ENCODE data around the gene DTX3L.

Gene DTX3L

DNA sequence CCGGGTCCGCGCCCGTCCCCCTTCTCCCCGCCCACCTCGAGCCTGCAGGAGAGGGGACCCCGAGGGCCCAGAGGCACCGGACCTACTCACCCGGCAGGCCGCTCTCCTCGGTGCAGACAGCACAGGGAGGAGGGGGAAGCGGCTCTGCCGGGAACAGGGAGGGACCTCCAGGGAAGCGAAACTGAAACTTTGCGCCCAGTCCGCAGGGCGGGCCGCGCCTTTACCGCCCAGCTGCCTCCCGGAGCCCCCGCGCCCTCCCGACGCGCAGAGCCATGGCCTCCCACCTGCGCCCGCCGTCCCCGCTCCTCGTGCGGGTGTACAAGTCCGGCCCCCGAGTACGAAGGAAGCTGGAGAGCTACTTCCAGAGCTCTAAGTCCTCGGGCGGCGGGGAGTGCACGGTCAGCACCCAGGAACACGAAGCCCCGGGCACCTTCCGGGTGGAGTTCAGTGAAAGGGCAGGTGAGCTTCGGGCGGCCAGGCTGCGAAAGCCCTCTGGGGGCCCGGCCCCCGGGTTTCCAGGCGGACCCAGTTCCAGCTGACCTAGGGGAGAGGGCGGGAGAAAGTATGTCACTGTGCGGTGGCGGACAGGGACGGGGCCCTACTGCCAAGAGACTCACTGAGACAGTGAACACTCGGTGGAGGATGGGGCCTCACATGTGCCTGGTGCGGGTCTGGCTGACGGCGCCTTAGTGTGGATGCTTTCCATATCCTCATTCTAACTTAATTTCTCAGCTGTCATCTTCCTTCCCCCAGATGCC, at the start of gene DTX3L, which contains the start of gene PARP9:
TSS of gene DTX3L (plus strand) at position 184 of the 758 bp plus-strand sequence. CDS start at position 273, 89 bp downstream.
TSS of gene PARP9 (minus strand) at position 146 of the 758 bp plus-strand sequence. CDS start 4,680 bp downstream, outside the sequence.
- peak; percentile 87 for DNase-seq

DNA sequence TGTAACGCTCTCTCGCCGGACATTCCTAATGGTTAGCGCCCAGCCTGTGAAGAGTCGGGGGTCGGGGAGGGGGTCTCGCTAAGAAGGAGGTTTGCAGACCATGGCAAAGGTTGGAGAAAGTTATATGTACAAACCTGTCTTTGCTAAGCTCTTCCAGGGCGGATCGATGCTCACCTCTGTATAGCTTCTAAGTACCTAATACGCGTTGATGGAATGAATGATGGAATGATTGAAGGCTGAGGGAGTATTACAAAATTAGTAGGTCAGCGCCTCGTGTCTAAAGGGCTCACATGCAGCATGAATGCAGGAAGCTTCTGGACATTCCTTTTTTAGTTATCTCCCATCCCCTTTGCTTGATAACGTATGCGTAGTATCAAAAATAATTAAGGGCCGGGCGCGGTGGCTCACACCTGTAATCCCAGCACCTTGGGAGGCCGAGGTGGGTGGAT, 49.1 kb upstream of the DTX3L start:
- DNase-seq: no peak

DNA sequence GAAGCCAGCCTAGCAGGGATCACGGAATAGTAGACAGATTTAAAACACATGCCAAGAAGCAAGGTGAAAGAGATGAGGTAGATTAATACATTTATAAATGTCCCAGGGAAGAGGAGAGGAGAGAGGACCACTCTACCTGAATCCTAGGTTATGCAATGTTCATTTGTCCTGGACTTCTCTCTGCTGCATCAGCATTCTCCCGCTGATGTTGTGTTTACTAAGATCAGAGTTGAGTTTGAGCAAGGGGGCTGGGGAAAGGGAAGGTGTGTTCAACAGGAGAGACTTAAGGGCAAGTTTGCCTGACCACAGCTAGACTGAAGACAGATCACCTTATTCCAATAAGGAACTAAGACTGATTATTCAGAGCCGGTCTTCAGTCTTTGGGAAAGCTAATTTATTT, 48.3 kb upstream of the DTX3L start:
- DNase-seq: no peak

DNA sequence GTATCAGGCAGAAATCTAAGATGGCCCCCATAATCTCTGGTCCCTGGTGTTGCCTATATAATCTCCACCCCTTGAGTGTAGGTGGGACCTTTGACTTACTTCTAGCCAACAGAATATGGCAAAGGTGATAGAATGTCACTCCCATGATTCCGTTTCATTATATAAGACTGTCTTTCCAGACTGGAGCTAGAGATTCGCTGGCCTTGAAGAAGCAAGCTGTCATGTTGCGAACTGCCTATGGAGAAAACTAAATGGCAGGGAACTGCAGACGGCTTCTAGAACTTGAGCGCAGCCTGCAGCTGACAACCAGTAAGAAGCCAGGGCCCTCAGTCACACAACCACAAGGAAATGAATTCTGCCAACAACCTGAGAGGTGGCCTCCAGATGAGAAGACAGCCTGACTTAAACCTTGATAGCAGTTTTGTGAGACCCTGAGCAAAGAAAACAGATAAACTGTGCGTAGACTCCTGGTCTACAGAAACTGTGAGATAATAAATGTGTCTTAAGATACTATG, 47.2 kb upstream of the DTX3L start:
- no peak for DNase-seq

DNA sequence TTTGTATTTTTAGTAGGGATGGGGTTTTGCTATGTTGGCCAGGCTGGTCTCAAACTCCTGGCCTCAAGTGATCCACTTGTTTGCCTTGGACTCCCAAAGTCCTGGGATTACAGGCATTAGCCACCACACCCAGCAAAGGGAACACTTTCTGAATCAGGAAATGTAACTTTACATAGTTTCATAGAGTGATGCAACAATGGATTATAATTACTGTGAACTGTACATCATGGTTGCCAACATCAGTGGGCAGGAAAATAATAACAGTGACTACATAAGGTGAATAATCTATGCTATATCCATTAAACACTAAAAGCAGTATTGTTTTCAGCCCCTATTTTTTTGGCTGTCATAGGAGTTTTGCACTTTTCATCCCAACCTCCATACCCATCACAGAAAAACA, 44.4 kb upstream of the DTX3L start:
- no peak for DNase-seq

DNA sequence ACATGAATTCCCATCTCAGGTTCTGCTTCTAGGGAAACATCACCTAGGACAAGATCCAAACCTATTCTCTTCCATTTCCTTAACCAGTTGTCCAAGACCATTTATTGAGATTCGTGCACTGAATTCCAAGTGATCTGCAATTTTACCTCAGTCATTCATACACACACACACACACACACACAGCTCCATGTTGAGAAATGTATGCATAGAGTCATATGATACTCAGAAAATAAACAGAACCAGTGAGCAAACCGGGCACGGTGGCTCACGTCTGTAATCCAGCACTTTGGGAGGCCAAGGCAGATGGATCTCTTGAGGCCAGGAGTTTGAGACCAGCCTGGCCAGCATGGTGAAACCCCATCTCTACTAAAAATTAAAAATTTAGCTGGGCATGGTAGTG, 43.3 kb upstream of the DTX3L start:
- no peak for DNase-seq

DNA sequence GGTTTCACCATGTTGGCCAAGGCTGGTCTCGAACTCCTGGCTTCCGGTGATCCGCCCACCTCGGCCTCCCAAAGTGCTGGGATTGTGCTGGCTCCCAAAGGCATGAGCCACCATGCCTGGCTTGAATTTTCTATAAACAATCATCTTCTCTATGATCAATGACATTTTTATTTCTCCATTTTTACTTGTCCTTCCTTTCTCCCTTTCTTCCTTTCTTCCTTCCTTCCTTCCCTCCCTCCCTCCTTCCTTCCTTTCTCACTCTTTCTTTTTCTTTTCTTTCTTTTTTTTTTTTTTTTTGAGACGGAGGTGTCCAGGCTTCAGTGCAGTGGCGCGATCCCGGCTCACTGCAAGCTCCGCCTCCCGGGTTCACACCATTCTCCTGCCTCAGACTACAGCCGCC, 40.8 kb upstream of the DTX3L start:
- no peak for DNase-seq

DNA sequence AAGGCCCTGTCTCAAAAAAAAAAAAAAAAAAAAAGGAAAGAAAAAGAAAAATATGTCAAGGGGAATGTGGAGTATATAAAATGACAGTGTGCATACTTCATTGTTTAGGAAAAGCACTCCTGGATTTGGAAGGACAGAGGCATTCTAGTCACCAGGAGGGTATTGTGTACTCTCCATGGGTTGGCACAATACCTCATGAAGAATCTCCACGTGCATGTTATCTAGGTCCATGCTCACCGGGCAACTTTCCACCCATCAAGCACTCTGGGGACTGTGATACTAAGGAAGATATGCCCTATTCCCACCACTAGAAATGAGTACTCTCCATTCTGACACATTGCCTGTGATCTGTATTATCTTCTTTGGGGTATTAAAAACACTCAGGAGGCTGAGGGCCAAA, 34.0 kb upstream of the DTX3L start:
- no peak for DNase-seq

DNA sequence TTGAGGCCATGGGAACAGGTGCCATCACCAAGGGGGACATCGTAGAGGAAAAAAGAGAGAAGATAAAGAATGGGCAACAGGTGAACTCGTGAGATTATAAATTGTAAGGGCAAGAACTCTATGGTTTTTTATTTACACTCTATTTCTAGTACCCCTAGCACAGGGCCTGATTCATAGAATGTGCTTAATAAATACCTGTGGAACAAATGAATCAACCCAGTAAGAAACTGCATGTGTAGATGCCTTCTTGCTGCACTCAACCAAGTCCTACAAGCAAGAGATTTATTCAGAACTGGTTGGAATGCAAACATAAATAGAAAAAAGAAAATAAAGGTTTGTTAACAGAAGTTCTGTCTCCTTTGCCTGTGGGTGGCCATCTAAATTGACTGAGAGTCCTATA, 30.7 kb upstream of the DTX3L start:
- DNase-seq: no peak

DNA sequence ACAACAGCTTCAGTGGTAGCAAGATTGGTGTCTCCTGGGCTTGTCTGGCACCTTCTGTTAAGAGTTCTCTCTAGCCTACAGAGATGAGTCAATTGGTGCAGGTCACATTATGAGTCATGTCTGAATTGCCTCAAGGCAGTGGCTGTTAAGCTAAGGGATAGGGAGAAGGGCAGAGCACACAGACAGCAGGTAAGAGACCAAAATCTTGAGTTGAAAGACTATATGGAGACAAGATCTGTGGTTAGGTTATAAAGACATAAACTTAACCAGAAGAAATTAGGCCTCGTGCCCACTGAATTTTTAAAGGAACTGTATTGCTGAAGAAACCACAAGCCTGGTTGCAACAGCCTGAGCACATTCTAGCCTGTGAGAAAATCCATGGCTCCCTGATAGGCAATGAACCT, 30.2 kb upstream of the DTX3L start:
- no peak for DNase-seq

DNA sequence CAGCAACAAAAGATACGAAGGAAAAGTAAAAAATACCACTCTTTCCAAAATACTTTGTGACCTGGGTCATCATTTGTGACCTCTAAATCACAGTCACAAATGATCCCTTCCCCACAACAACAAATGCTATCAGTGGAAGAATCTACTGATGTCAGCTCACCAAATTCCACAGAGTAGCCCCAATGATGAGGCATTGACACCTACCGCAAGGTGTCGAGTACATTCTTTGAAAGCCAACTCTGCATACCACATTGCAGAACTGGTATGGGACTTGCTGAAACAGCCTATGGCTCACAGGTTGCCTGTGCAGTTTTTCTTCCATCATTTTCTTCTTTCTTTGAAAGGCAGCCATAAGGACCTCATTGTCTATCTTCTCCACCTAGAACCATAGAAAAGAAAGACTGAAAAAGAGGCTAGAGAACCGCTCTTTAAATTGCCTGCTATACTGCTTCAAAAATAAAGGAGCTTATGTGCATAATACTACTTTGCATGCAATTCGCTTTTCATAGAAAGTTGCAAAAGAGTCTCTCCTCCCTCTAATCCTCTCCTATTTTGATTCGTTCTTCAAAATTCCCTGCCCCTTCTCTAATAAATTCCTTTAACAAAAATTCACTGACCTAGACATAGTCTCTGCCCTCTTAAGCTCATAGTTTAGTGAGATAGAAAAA, 28.0 kb upstream of the DTX3L start:
- DNase-seq: no peak

DNA sequence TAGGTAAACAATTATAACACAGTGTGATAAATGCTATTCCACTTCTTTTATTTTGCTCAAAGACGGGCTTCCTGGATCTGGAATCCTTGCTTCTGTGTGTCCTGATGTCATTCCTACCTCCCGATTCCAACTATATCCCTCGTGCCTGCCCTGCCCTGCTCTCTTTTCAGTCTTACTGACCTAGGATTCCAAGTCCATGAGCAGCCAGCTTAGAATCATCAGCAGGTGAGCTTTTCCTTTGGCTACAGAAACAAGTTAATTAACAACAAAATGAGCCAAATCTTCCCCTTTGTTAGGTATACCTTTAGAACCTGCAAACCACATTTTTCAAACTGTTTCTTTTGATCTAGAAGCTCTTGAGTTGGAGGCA, 27.5 kb upstream of the DTX3L start:
- DNase-seq: no peak

DNA sequence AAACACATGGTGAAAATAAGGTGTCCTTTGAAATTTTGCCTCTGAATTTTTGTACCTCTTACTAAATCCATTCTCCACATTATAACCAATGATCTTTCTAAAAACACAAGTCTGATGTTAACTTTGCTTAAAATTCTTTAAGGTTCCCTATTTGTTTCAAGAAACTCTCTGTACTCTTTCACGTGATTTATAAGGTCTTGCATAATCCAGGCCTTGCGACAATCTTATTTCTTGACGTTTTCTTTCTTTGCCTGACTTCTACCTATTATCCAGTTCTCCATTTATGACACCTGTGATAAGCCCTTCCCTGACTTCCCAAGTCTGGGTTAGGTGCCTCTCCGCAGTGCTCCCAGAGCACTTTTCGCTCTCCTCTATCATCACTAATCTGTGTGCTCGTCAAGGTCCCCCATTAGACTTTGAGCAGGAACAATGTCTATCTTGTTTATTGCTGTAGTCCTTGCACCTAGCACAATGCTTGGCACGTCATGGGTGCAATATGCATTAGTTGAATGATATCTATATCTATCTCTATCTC, 25.1 kb upstream of the DTX3L start:
- DNase-seq: no peak

DNA sequence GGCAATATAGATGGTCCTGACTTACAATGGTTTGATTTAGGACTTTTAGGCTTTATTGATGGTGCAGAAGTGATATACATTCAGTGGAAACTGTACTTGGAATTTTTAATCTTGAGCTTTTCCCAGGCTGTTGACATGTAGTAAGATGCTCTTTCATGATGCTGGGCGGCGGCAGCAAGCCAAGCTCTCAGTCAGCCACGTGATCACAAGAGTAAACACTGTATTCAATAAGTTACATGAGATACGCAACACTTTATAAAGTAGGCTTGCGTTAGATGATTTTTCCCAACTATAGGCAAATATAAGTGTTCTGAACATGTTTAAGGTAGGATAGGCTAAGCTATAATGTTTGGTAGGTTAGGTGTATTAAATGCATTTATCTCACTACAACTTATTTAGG, 18.0 kb upstream of the DTX3L start:
- DNase-seq: no peak

DNA sequence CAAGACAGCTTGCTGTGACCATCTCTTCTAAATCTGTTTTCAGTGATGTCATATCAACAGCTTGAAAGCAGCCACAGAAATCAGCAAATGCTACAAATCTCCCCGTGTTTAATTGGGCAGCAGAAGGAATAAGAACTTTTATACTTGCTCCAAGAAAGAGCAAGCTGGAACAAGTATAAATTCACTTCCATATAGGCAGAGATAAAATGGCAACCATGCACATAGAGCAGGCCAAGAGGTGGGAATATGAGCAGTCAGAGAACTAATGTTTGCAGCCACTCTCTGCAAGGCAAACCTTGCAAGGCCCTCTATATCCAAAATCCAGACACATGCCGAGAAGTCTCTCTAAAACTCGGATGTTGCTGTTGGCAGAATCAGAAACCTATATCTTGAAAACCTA, 16.1 kb upstream of the DTX3L start:
- DNase-seq: no peak

DNA sequence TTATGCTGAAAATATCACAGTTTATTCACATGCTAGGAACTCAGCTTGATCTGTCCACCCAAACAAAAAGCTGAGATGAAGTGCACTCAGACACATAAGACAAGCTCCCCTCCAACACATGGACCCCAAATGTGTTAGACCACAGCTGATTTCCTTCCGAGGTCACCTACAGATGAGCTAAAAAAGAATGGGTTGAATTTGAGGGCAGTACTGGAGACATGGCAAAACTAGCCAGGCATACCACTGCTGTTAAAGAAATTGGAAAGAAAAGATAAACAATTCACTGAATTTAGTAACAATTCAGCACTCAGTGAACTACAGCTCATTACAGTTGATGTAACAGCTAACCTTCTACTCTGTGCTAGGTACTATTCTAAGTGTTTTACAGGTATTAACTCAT, 15.5 kb upstream of the DTX3L start:
- DNase-seq: no peak

DNA sequence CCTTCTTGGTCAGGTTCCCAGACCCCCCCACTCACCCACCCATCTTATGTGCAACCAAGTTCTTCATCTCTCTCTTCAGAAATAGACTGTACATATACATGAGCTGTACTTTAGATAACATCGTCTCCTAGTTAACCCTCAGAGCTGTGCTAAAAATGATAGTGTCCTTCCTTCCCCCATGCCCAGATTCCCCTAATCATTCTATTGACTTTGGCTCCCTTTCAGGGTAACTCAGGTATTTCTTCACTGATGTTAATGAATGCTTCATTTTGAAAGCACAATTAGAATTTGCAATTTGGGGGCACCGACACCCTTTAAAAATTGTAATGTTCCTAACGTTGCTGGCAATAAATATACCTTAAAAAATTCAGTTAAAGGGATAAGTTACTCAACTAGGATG, 11.0 kb upstream of the DTX3L start:
- no peak for DNase-seq

DNA sequence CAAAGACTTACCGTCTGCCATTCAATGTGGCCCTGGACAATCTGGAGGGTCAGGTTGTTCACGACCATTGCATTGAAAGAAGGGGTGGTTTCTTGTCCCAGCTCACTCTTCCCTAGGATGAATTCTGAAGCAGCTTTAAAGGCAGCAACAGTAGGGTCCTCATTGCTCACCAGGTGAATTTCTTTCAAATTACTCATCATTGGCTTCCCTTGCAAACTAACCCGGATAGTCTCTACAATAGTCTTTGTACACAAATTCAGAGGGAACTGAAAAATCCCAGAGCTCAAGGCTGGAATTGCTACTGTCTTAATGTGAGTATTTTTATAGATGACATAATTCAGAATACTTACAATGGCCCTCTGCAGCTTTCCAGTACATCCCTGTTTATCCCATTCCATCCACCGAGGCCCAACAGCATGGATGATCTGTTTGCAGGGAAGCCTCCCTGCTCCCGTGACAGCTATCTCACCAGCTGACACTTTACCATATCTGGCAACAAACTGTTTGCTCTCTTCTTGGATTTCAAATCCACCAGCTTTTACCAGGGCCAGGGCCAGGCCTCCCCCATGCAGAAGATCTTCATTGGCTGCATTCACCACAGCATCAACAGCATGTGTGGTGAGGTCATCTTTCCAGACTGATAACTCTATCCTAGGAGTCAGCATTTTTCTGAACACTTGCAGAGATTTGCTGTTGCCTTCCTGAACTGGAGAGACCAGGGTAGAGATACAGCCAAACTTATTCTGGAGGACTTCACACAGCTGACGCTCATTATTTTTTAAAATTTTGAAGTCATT, 8.7 kb upstream of the DTX3L start:
- no peak for DNase-seq

DNA sequence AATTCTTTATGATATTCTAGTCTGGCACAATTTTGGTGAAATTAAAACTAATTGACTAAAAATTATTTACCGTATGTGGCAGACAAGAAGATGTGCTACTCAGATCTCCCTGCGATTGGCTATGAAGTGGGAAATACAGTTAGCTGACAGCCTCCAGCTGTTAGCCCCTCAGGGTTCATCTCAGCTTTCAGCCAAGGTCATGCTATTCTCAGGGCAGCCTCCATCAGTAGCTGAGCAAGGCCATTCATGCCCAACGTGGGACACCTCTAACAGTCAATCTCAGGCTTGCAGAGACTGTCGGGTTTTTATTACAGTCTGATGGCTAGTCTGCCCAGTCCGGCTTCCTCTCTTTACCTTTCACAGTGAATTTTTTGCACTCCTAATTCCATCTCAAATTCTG, 6.8 kb upstream of the DTX3L start:
- no peak for DNase-seq

DNA sequence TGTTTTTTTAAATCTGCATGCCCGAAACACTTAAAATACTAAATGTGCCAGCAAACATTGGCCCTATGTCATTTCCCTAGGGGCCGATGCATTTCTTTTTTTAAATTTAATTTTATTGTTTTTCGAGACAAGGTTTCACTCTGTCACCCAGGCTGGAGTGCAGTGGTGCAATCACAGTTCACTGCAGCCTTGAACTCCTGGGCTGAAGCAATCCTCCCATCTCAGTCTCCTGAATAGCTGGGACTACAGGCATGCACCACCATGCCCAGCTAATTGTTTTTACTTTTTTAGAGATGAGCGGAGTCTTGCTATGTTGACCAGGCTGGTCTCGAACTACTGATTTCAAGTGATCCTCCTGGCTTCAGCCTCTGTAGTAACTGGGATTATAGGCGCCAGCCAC, 5.5 kb upstream of the DTX3L start:
- DNase-seq: no peak

DNA sequence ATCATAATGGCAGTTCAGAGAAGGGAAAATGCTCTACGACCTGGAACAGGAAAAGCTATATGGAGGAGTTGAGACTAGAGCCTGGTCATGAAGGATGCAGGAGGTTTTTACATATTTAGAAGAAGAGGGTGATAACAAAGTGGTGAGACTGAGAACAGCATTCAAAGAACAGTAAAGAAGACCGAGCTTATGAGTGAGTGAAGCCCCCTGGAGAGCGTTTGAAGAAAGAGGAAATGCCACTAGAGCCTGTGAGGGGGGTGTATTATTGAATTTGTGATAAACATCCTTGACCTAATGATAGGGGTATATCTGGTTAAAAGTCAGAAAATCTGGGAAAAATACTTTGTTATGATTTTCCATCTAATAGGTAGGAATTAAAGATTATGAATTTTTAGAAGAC, 4.2 kb upstream of the DTX3L start:
- no peak for DNase-seq

DNA sequence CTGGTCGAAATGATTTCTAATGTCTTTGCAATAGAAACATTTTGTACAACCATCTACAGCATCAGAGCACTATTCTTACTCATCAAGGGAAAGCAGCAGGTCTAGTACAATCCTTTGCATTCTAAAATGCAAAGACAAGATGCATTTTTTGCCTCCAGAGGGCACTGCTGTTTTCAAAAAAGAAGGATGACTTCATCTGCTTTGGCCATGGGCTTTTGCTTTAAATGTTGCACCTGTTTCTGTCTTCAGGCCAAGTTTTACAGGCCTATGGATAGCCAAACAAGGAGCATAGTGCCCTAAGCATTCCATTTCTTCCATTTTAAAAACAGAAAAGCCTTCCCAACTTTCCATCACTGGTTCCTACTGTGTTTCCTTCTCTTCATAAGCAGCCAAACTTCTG, 3.5 kb upstream of the DTX3L start:
- no peak for DNase-seq
